Cardiac muscle cell (in vitro differentiated cells and primary cell): Measurements from ENCODE around the gene ENPP6. TPM values are rescaled to one million over a fixed set of nuclear protein-coding genes. Genes with fewer than 3 reads are reported as not detected.

Experiments
- DNase-seq, 2 donors: peaks; one replicate each; pipeline versions ENCODE4 v3.0.0 to v3.0.0-alpha.2; 2010 to 2017; ENCODE audit warnings: low read depth in 1 of 2, low spot score in 1 of 2
- H3K27ac ChIP-seq: fragments of 200-600 bp; sonication (generic); 2 replicates; pipeline ENCODE4 v1.5.1; 2016
- H3K27me3 ChIP-seq: fragments of 200-600 bp; sonication (generic); 2 replicates; pipeline ENCODE4 v1.6.0; 2016; ENCODE audit warnings: control low read depth
- H3K36me3 ChIP-seq: fragments of 200-600 bp; sonication (generic); 2 replicates; pipeline ENCODE4 v1.5.1; 2016; ENCODE audit warnings: control low read depth
- H3K4me1 ChIP-seq: fragments of 200-600 bp; sonication (generic); 2 replicates; pipeline ENCODE4 v1.8.1; 2017; ENCODE audit warnings: low read depth, mild to moderate bottlenecking, mixed run types
- H3K4me3 ChIP-seq: fragments of 200-600 bp; sonication (generic); 2 replicates; pipeline ENCODE4 v1.5.1; 2016; ENCODE audit warnings: mild to moderate bottlenecking
- H3K9me3 ChIP-seq: fragments of 200-600 bp; sonication (generic); 2 replicates; pipeline ENCODE4 v1.5.1; 2017; ENCODE audit warnings: low read depth, mild to moderate bottlenecking, control low read depth
- CTCF ChIP-seq: IDR thresholded peaks from 2 replicates; pipeline ENCODE4 v1.5.1; 2012; ENCODE audit warnings: low read depth, mild to moderate bottlenecking, low read length
- polyA plus RNA-seq: library from polyadenylated mRNA; unstranded; fragments of >200 nt; fragmentation: Nextera tagmentation; extraction: Ambion mirVana; gene quantifications from 2 replicates; pipeline ENCODE4 v1.2.1, GENCODE V29; 2016
- total RNA-seq: library from RNA; depleted of rRNA; stranded (reverse); fragments of >200 nt; gene quantifications from 2 replicates; pipeline ENCODE4 v1.2.3, GENCODE V29; 2016

ENPP6 gene
- total and polyA plus RNA-seq, 2 experiments from 2014 or later: not detected

GRCh38 chr4:184046148-184046547 is 171.5 kb downstream of the ENPP6 start:
- Histone ChIP-seq H3K27me3 (no peaks in the 10 kb centered on the region), H3K4me1 (no peaks in the 10 kb centered on the region), H3K4me3 (no peak overlapping the region), H3K9me3 (no peaks in the 10 kb centered on the region), H3K27ac (no peak overlapping the region), H3K36me3 (no peaks in the 10 kb centered on the region)
- no peak for TF ChIP-seq CTCF
- no peak for DNase-seq

GRCh38 chr4:184041156-184041555 is 176.5 kb downstream of the ENPP6 start:
- H3K4me1 ChIP-seq: peaks cover 8% of the 10 kb centered on the region
- no peak overlapping the region for H3K27ac ChIP-seq
- no peaks in the 10 kb centered on the region for H3K36me3 ChIP-seq
- H3K27me3 ChIP-seq: no peaks in the 10 kb centered on the region
- H3K4me3 ChIP-seq: no peak overlapping the region
- TF ChIP-seq CTCF: no peak
- H3K9me3 ChIP-seq: no peaks in the 10 kb centered on the region
- DNase-seq: no peak

- peaks cover 8% of the 10 kb centered on the region for H3K4me1 ChIP-seq
- H3K36me3 ChIP-seq: no peaks in the 10 kb centered on the region
- H3K9me3 ChIP-seq: no peaks in the 10 kb centered on the region
- H3K27me3 ChIP-seq: no peaks in the 10 kb centered on the region
- no peak for TF ChIP-seq CTCF
- no peak overlapping the region for H3K27ac ChIP-seq
- DNase-seq: peak; percentile 8 to 27
- no peak overlapping the region for H3K4me3 ChIP-seq
Measured at GRCh38 chr4:184039963-184040383, 177.7 kb downstream of the ENPP6 start.
